Osteocyte (in vitro differentiated cells): ENCODE results near the gene SCAPER. TPM values are rescaled to one million over a fixed set of nuclear protein-coding genes. Genes with fewer than 3 reads are reported as not detected.

Experiments
- DNase-seq: peaks from one replicate; pipeline ENCODE4 v3.0.0; 2021; ENCODE audit warnings: mixed read lengths; ENCODE audit not compliant: unreplicated experiment; ENCODE audit errors: extremely low spot score
- H3K27ac Mint-ChIP-seq: one replicate; pipeline ENCODE4 v1.8.0; 2021; ENCODE audit warnings: mild to moderate bottlenecking, mixed read lengths; ENCODE audit not compliant: unreplicated experiment
- H3K27me3 Mint-ChIP-seq: one replicate; pipeline ENCODE4 v1.8.0; 2021; ENCODE audit warnings: mixed read lengths; ENCODE audit not compliant: unreplicated experiment
- H3K36me3 Mint-ChIP-seq: one replicate; pipeline ENCODE4 v1.8.0; 2021; ENCODE audit warnings: mixed read lengths; ENCODE audit not compliant: unreplicated experiment
- H3K4me1 Mint-ChIP-seq: one replicate; pipeline ENCODE4 v1.8.0; 2021; ENCODE audit warnings: mixed read lengths; ENCODE audit not compliant: unreplicated experiment
- H3K4me3 Mint-ChIP-seq: one replicate; pipeline ENCODE4 v1.8.0; 2021; ENCODE audit warnings: mild to moderate bottlenecking, moderate library complexity, mixed read lengths; ENCODE audit not compliant: unreplicated experiment
- H3K9me3 Mint-ChIP-seq: one replicate; pipeline ENCODE4 v1.8.0; 2021; ENCODE audit warnings: mixed read lengths; ENCODE audit not compliant: unreplicated experiment
- CTCF ChIP-seq: fragments of 200-600 bp; sonication (generic); IDR thresholded peaks from 2 replicates; pipeline ENCODE4 v1.5.0; 2021; ENCODE audit warnings: antibody characterized with exemption, mild to moderate bottlenecking, moderate library complexity
- total RNA-seq: library from RNA; stranded (reverse); gene quantifications from 2 replicates; pipeline ENCODE4 v1.2.1, GENCODE V29; 2021

Gene SCAPER
- total RNA-seq, 1 donor from 2014 or later, result 20.0 TPM

DNA sequence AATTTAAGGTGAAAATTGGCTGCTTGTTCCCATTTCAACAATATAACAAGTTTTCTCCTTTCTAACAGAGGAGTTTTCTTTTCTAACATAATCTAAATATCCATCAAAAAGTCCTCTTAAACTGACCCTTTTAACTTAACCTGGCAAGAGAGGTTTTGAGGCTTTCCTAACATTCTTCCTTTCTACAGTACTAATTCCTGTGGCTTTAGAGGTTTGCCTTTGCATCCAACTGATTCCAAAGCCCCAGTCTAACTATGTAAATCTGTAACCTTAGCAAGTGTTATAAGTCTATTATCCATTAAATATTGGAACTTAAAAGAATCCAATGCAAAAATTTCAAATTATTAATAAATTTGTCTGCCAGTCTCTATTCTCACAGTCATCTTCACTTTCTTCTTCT lies 434.4 kb downstream of the SCAPER start:
- H3K4me3 Mint-ChIP-seq, result no peak overlapping the region
- no peak for DNase-seq

GRCh38 chr15:76468722-76469121 lies 436.4 kb downstream of the SCAPER start:
- Mint-ChIP-seq H3K27me3 (no peaks in the 10 kb centered on the region), H3K36me3 (peaks cover 23% of the 10 kb centered on the region), H3K4me3 (no peak overlapping the region), H3K27ac (no peak overlapping the region), H3K9me3 (peaks cover 18% of the 10 kb centered on the region), H3K4me1 (no peaks in the 10 kb centered on the region)
- no peak for TF ChIP-seq CTCF
- DNase-seq, result no peak

More for the DNA sequence above, 434.4 kb downstream of the SCAPER start:
- no peak for TF ChIP-seq CTCF
- Mint-ChIP-seq H3K27me3 (no peaks in the 10 kb centered on the region), H3K4me1 (no peaks in the 10 kb centered on the region), H3K9me3 (peaks cover 18% of the 10 kb centered on the region), H3K36me3 (peaks cover 23% of the 10 kb centered on the region), H3K27ac (no peak overlapping the region)

GRCh38 chr15:76467136-76467535 lies 438.0 kb downstream of the SCAPER start:
- DNase-seq, result no peak
- Mint-ChIP-seq H3K27ac (no peak overlapping the region), H3K27me3 (no peaks in the 10 kb centered on the region), H3K9me3 (peaks cover 14% of the 10 kb centered on the region), H3K4me3 (no peak overlapping the region), H3K4me1 (no peaks in the 10 kb centered on the region), H3K36me3 (peaks cover 24% of the 10 kb centered on the region)
- TF ChIP-seq CTCF, result no peak

- Mint-ChIP-seq H3K9me3 (peaks cover 18% of the 10 kb centered on the region), H3K27me3 (no peaks in the 10 kb centered on the region), H3K36me3 (peaks cover 26% of the 10 kb centered on the region), H3K4me1 (no peaks in the 10 kb centered on the region), H3K27ac (no peak overlapping the region), H3K4me3 (no peak overlapping the region)
- TF ChIP-seq CTCF, result no peak
- no peak for DNase-seq
Measured at GRCh38 chr15:76465728-76466127, 439.4 kb downstream of the SCAPER start.

- TF ChIP-seq CTCF, result no peak
- Mint-ChIP-seq H3K36me3 (peaks cover 23% of the 10 kb centered on the region), H3K4me3 (no peak overlapping the region), H3K9me3 (peaks cover 25% of the 10 kb centered on the region), H3K27me3 (no peaks in the 10 kb centered on the region), H3K27ac (no peak overlapping the region), H3K4me1 (no peaks in the 10 kb centered on the region)
- DNase-seq, result no peak
Measured at GRCh38 chr15:76464247-76464646, 440.9 kb downstream of the SCAPER start.
